NOMO-1 treated with DMSO at 0.1 percent for 48 hours (cell line): ENCODE results near the gene DOK6.

ENCODE experiments used
- DNase-seq: peaks from one replicate; lab custom pipeline; 2025; ENCODE audit not compliant: unreplicated experiment; lab: John Stamatoyannopoulos, UW

The DOK6 gene

GRCh38 chr18:69432847-69433246 is 32.2 kb downstream of the DOK6 start:
- DNase-seq, result no peak

- no peak for DNase-seq
These were observed 34.3 kb downstream of the DOK6 start for GRCh38 chr18:69435000-69435399.

GRCh38 chr18:69444221-69444620 is 43.5 kb downstream of the DOK6 start:
- DNase-seq, result no peak

GRCh38 chr18:69447886-69448285 is 47.2 kb downstream of the DOK6 start:
- no peak for DNase-seq

- DNase-seq, result no peak
These were observed 54.4 kb downstream of the DOK6 start for GRCh38 chr18:69455125-69455524.

- no peak for DNase-seq
These were observed 68.8 kb downstream of the DOK6 start for GRCh38 chr18:69469444-69469919.

GRCh38 chr18:69480460-69480859 is 79.8 kb downstream of the DOK6 start:
- peak; percentile 1 for DNase-seq

GRCh38 chr18:69483574-69483973 is 82.9 kb downstream of the DOK6 start:
- no peak for DNase-seq

GRCh38 chr18:69484699-69485396 is 84.2 kb downstream of the DOK6 start:
- DNase-seq, result no peak

GRCh38 chr18:69487488-69488394 is 87.1 kb downstream of the DOK6 start:
- no peak for DNase-seq

GRCh38 chr18:69490072-69490471 is 89.4 kb downstream of the DOK6 start:
- DNase-seq, result no peak

GRCh38 chr18:69490813-69491212 is 90.1 kb downstream of the DOK6 start:
- DNase-seq, result no peak

- DNase-seq, result no peak
These were observed 90.9 kb downstream of the DOK6 start for GRCh38 chr18:69491576-69491975.

GRCh38 chr18:69492861-69493260 is 92.2 kb downstream of the DOK6 start:
- no peak for DNase-seq

GRCh38 chr18:69494841-69495240 is 94.2 kb downstream of the DOK6 start:
- DNase-seq, result no peak

- no peak for DNase-seq
These were observed 94.7 kb downstream of the DOK6 start for GRCh38 chr18:69495338-69495737.

GRCh38 chr18:69495841-69496533 is 95.3 kb downstream of the DOK6 start:
- DNase-seq, result no peak

- DNase-seq, result no peak
These were observed 118.3 kb downstream of the DOK6 start for GRCh38 chr18:69518989-69519388.

- no peak for DNase-seq
These were observed 122.9 kb downstream of the DOK6 start for GRCh38 chr18:69523582-69523981.

- DNase-seq, result no peak
These were observed 127.7 kb downstream of the DOK6 start for GRCh38 chr18:69528435-69528834.

- DNase-seq, result no peak
These were observed 128.5 kb downstream of the DOK6 start for GRCh38 chr18:69529151-69529550.

- DNase-seq, result no peak
These were observed 131.3 kb downstream of the DOK6 start for GRCh38 chr18:69531973-69532372.
